GM18907 (cell line): ENCODE data around the gene RYR1.
"Not testable (repeated sequence)": the region's sequence is repeated elsewhere in the genome, so short reads cannot be mapped to it uniquely, and the experiment has no call there.

ENCODE experiments used
- ATAC-seq: cut with Tn5 transposase; IDR thresholded peaks from one replicate; pipeline ENCODE4 v1.9.1; 2021; ENCODE audit warnings: mild to moderate bottlenecking, moderate library complexity; ENCODE audit not compliant: unreplicated experiment

Gene RYR1

GRCh38 chr19:38602856-38603255 is 169.4 kb downstream of the RYR1 start:
- ATAC-seq = not testable (repeated sequence)

GRCh38 chr19:38606131-38606530 is 172.6 kb downstream of the RYR1 start:
- no peak for ATAC-seq

- no peak for ATAC-seq
Observed at GRCh38 chr19:38614289-38614688, 180.8 kb downstream of the RYR1 start.

- ATAC-seq = no peak
Observed at GRCh38 chr19:38615007-38615581, 181.6 kb downstream of the RYR1 start.

GRCh38 chr19:38616265-38616664 is 182.8 kb downstream of the RYR1 start:
- ATAC-seq = no peak

- ATAC-seq = no peak
Observed at GRCh38 chr19:38617283-38617763, 183.8 kb downstream of the RYR1 start.

- ATAC-seq = peak; percentile 54
Observed at GRCh38 chr19:38617764-38618589, 184.5 kb downstream of the RYR1 start, which contains the start of gene MAP4K1. TSS of gene MAP4K1 (minus strand) at chr19:38617953. CDS start at chr19:38617895, 58 bp downstream.

- ATAC-seq = peak; percentile 63
Observed at GRCh38 chr19:38618590-38619360, 185.3 kb downstream of the RYR1 start, which contains the start of gene EIF3K. TSS of gene EIF3K (plus strand) at chr19:38619188. CDS start at chr19:38619269, 81 bp downstream.

GRCh38 chr19:38619361-38620174 is 186.1 kb downstream of the RYR1 start:
- ATAC-seq = no peak

GRCh38 chr19:38624822-38625221 is 191.3 kb downstream of the RYR1 start:
- no peak for ATAC-seq

- no peak for ATAC-seq
Observed at GRCh38 chr19:38626401-38626800, 192.9 kb downstream of the RYR1 start.

GRCh38 chr19:38629568-38629967 is 196.1 kb downstream of the RYR1 start:
- ATAC-seq = no peak

GRCh38 chr19:38631301-38631700 is 197.8 kb downstream of the RYR1 start:
- ATAC-seq = not testable (repeated sequence)

- ATAC-seq = not testable (repeated sequence)
Observed at GRCh38 chr19:38631811-38632475, 198.5 kb downstream of the RYR1 start.

GRCh38 chr19:38632476-38633213 is 199.2 kb downstream of the RYR1 start:
- ATAC-seq = no peak

- ATAC-seq = no peak
Observed at GRCh38 chr19:38634757-38635482, 201.4 kb downstream of the RYR1 start.

- no peak for ATAC-seq
Observed at GRCh38 chr19:38635483-38636399, 202.2 kb downstream of the RYR1 start.
